Measurements from ENCODE around the gene TGFBI. TPM values are rescaled to one million over a fixed set of nuclear protein-coding genes. Genes with fewer than 3 reads are reported as not detected.

Gene TGFBI
- total and polyA plus RNA-seq, 8 donors = 3.7 to 50.1 (median 14.3) TPM

DNA sequence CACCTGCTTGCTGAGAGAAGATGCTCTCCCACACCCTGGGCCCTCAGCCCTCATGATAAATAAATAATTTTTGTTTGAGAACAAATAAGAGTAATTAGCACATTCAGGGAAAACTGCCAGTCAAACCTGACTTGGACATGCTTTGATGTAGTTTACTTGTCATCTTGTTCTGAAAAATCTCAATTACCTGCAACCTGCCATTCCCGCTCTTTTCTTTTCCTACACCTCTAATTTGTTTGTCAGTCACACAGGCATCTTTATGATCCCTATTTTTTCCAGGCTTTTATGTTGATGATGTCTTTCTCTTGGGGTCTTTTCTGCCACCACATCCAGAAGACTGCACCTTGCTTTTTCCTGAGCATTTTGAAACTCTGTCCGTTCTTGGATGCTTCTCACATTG lies 28.6 kb upstream of the TGFBI start:
- H3K9me3 ChIP-seq = no peaks in the 10 kb centered on the region
- no peak for DNase-seq
- H3K36me3 ChIP-seq = no peaks in the 10 kb centered on the region
- intact Hi-C loops (cut with DNase I) = no loop called here
- H3K4me1 ChIP-seq = no peaks in the 10 kb centered on the region
- no peaks in the 10 kb centered on the region for H3K27me3 ChIP-seq
- WGBS, 2 donors = 76 to 84% methylated on average over 2 of the region's 2 CpGs
- ATAC-seq = no peak
- FAIRE-seq = no peak
- no peak overlapping the region for H3K4me3 ChIP-seq
- H3K27ac ChIP-seq = no peak overlapping the region
- TF ChIP-seq, protein P1, sequence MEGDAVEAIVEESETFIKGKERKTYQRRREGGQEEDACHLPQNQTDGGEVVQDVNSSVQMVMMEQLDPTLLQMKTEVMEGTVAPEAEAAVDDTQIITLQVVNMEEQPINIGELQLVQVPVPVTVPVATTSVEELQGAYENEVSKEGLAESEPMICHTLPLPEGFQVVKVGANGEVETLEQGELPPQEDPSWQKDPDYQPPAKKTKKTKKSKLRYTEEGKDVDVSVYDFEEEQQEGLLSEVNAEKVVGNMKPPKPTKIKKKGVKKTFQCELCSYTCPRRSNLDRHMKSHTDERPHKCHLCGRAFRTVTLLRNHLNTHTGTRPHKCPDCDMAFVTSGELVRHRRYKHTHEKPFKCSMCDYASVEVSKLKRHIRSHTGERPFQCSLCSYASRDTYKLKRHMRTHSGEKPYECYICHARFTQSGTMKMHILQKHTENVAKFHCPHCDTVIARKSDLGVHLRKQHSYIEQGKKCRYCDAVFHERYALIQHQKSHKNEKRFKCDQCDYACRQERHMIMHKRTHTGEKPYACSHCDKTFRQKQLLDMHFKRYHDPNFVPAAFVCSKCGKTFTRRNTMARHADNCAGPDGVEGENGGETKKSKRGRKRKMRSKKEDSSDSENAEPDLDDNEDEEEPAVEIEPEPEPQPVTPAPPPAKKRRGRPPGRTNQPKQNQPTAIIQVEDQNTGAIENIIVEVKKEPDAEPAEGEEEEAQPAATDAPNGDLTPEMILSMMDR (IDR thresholded peaks at IDR 0.05) = no peak

DNA sequence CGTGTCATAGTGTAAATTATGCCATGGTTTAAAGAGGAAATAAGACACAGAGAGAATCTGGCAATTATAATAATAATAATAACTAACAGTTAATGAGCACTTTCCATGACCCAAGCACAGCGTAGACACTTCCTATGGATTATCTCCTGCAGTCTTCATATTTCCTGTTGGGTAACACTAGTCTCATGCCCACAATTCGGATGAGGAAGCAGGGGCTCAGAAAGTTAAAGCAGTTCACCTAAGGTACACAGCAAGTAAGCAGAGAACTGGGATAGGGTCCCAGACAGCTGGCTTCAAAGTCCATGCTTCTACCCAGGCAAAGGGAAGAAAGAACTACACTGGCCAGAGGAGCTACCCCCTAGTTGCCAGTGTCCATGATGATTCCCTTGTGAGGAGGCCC lies 27.9 kb upstream of the TGFBI start:
- Histone ChIP-seq H3K4me3 (no peak overlapping the region), H3K9me3 (no peaks in the 10 kb centered on the region), H3K27me3 (no peaks in the 10 kb centered on the region), H3K36me3 (no peaks in the 10 kb centered on the region), H3K4me1 (no peaks in the 10 kb centered on the region), H3K27ac (no peak overlapping the region)
- 81% methylated on average over 3 of the region's 3 CpGs for WGBS, 2 donors
- DNase-seq (no peak), ATAC-seq (peak in 2 of 4 donors; percentile 28 to 54), FAIRE-seq (no peak)
- TF ChIP-seq, protein P1 (IDR thresholded peaks at IDR 0.05) = no peak
- intact Hi-C loops (cut with DNase I) = no loop called here

DNA sequence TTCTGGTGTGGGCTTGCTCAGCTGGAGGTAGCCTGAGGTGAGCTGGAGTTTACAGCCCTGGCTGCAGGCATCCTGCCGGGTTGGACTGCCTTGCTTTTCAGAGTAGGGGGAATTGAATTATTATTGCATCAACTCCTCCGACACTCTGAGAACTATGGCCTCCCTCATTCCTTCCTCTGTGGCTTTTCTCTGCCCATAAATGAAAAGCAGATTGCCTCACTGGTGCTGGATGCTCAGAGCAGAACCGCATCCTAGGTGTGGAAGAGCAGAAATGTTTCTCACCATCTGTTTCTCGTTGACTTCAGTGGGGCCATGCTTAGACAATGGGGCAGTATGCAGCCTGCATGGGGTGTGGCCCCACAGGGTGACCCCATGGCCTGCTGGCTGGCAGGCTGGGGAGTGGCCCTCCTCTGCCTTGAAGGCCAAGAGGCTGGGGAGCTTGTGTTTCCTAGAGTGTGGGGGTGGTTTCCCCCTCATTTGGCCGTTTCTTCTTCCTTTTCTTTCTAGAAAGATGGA lies 27.3 kb upstream of the TGFBI start:
- Histone ChIP-seq H3K27ac (no peak overlapping the region), H3K9me3 (no peaks in the 10 kb centered on the region), H3K36me3 (no peaks in the 10 kb centered on the region), H3K4me3 (no peak overlapping the region), H3K27me3 (no peaks in the 10 kb centered on the region), H3K4me1 (no peaks in the 10 kb centered on the region)
- WGBS, 2 donors = 56 to 65% methylated on average over 5 of the region's 5 CpGs
- DNase-seq = no peak
- FAIRE-seq = no peak
- TF ChIP-seq, protein P1 (IDR thresholded peaks at IDR 0.05) = no peak
- intact Hi-C loops (cut with DNase I) = no loop called here
- ATAC-seq = peak in 2 of 4 donors; percentile 34 to 39

DNA sequence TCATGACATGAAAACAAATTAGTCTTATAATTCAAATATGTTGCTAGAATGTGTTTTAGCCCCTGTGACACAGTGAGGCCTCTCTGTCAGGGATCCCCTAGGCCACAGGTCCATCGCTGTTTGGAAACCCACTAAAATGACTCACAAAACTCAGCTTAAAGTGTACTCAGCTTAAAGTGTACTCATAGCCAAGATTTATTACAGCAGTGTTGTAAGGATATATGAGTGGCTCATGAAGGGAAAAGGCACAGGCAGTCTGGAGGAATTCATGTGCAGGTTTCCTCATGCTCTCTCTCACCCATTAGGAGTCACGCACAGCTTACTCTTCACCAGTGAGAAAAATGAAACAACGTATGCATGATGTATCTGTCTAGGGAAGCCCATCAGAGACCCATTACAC lies 24.4 kb upstream of the TGFBI start:
- 92% methylated on average over 3 of the region's 3 CpGs for WGBS, 2 donors
- no peak overlapping the region for H3K4me3 ChIP-seq
- no peak for ATAC-seq

DNA sequence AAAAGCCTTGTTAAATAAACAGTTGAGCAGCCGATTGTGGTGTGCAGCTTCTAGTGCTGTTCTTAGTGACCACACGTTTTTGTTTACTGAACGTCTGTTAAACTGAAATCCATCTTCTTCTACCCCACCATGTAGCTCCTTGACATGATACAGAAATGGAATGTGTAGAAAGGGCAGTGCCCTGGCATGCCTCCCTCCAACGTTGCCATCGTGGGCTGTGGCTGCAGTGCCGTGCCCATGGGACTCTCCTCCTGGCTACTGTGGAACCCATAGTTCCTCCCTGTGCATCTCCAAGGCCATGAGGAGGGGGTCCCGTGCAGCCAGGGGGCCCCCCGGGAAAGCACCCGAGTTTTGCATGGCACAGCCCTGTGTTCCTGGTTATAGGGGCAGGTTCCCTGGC lies 23.3 kb upstream of the TGFBI start:
- FAIRE-seq (no peak), ATAC-seq (no peak)
- WGBS, 2 donors = 36 to 38% methylated on average over 9 of the region's 9 CpGs

More for the DNA sequence above, 24.4 kb upstream of the TGFBI start:
- TF ChIP-seq, protein P1 (IDR thresholded peaks at IDR 0.05) = no peak
- Histone ChIP-seq H3K9me3 (no peaks in the 10 kb centered on the region), H3K36me3 (no peaks in the 10 kb centered on the region), H3K27ac (no peak overlapping the region), H3K27me3 (no peaks in the 10 kb centered on the region), H3K4me1 (no peaks in the 10 kb centered on the region)
- no peak for FAIRE-seq
- no peak for DNase-seq
- intact Hi-C loops (cut with DNase I) = no loop called here

More for the DNA sequence above, 23.3 kb upstream of the TGFBI start:
- Histone ChIP-seq H3K9me3 (no peaks in the 10 kb centered on the region), H3K4me3 (no peak overlapping the region), H3K36me3 (no peaks in the 10 kb centered on the region), H3K27ac (no peak overlapping the region), H3K4me1 (no peaks in the 10 kb centered on the region), H3K27me3 (no peaks in the 10 kb centered on the region)
- no peak for DNase-seq
- intact Hi-C loops (cut with DNase I) = no loop called here
- TF ChIP-seq, protein P1 (IDR thresholded peaks at IDR 0.05) = no peak

All from pancreas (tissue), 10 donors.